ENCODE data around the gene CDCP1.

Gene CDCP1

GRCh38 chr3:45180899-45181298 lies 34.7 kb upstream of the CDCP1 start:
- no peak for DNase-seq (ENCODE audit: low spot score)
- in situ Hi-C loops (cut with MboI; ENCODE audit: low sequenced_read_pairs, unreplicated experiment): no loop called here
- TF ChIP-seq CTCF (IDR thresholded peaks at IDR 0.05; ENCODE audit: borderline replicate concordance, control extremely low read depth, extremely low read depth, insufficient read depth, missing control alignments): no peak

DNA sequence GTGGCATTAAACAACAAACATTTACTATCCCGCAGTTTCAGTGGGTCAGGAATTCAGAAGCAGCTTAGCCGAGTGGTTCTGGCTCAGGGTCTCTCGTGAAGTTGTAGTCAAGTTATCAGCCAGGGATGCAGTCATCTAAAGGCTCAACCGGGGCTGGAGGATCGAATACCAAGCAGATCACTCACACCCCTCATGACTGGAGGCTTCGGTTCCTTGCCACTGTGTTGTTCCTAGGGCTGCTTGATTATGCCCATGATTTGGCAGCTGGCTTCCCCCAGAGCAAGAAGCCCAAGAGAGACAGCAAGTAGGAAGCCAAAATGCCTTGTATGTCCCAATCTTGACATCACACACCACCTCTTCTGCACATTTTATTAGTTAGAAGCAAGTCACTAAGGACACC lies 33.9 kb upstream of the CDCP1 start:
- in situ Hi-C loops (cut with MboI; ENCODE audit: low sequenced_read_pairs, unreplicated experiment): no loop called here
- TF ChIP-seq CTCF (IDR thresholded peaks at IDR 0.05; ENCODE audit: borderline replicate concordance, control extremely low read depth, extremely low read depth, insufficient read depth, missing control alignments): no peak
- no peak for DNase-seq (ENCODE audit: low spot score)

GRCh38 chr3:45179163-45179562 lies 33.0 kb upstream of the CDCP1 start:
- in situ Hi-C loops (cut with MboI; ENCODE audit: low sequenced_read_pairs, unreplicated experiment): no loop called here
- DNase-seq (ENCODE audit: low spot score): no peak
- no peak for TF ChIP-seq CTCF (IDR thresholded peaks at IDR 0.05; ENCODE audit: borderline replicate concordance, control extremely low read depth, extremely low read depth, insufficient read depth, missing control alignments)

- TF ChIP-seq CTCF (IDR thresholded peaks at IDR 0.05; ENCODE audit: borderline replicate concordance, control extremely low read depth, extremely low read depth, insufficient read depth, missing control alignments): no peak
- in situ Hi-C loops (cut with MboI; ENCODE audit: low sequenced_read_pairs, unreplicated experiment): no loop called here
- no peak for DNase-seq (ENCODE audit: low spot score)
Observed at GRCh38 chr3:45178183-45179023, 32.2 kb upstream of the CDCP1 start.

DNA sequence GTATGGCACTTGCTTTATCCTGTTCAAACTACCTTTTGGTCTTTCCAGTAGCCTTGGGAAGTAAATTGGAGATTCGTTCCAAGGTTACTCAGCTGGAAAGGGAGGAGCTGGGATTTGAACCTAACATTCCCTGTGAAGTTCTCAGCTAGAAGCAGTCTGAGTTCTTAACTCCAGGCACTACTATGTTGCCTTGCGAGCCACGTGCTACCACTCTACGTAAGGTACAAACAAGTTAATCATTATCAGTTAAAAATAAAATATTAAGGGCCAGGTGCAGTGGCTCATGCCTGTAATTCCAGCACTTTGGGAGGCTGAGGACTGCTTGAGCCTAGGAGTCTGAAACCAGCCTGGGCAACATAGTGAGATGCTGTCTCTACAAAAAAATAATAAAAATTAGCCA lies 30.7 kb upstream of the CDCP1 start:
- no peak for TF ChIP-seq CTCF (IDR thresholded peaks at IDR 0.05; ENCODE audit: borderline replicate concordance, control extremely low read depth, extremely low read depth, insufficient read depth, missing control alignments)
- no peak for DNase-seq (ENCODE audit: low spot score)
- in situ Hi-C loops (cut with MboI; ENCODE audit: low sequenced_read_pairs, unreplicated experiment): no loop called here

DNA sequence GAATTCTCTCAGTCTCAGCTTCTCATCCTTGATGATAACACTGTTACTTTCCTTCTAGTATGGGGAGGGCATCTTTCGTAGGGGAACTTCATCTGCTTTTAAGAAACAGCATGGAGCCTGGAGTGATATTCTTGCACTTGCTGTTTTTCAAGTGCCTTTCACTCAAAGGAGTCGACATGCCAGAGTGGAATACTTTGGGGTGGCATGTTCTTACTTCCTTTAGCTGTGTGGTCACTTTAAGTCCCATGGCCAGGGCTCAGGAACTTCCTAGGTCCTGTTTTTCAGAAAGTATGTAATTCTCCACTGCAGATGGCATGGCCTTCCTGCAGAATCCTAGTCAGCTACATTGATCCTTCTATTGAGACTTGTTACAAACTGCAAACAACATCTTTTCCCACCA lies 28.1 kb upstream of the CDCP1 start:
- no peak for DNase-seq (ENCODE audit: low spot score)
- no peak for TF ChIP-seq CTCF (IDR thresholded peaks at IDR 0.05; ENCODE audit: borderline replicate concordance, control extremely low read depth, extremely low read depth, insufficient read depth, missing control alignments)
- in situ Hi-C loops (cut with MboI; ENCODE audit: low sequenced_read_pairs, unreplicated experiment): no loop called here
